GM19463 (cell line): ENCODE data around the gene AGBL2.
"Not testable (repeated sequence)": the region's sequence is repeated elsewhere in the genome, so short reads cannot be mapped to it uniquely, and the experiment has no call there.

Source experiments
- ATAC-seq: cut with Tn5 transposase; IDR thresholded peaks from one replicate; pipeline ENCODE4 v1.9.1; 2021; ENCODE audit warnings: mild to moderate bottlenecking, moderate library complexity; ENCODE audit not compliant: unreplicated experiment

Gene AGBL2

DNA sequence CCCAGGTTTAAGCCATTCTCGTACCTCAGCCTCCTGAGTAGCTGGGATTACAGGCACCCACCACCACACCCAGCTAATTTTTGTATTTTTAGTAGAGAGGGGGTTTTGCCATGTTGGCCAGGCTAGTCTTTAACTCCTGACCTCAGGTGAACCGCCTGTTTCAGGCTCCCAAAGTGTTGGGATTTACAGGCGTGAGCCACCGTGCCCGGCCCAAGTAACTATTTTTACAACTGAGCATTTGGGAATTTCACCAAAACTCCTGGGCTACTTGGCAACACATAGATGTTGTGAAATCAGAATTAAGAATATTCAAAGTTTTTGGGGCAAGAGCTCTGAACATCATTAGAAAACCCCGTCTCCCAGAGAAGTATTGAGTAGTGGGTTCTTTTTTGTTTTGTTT, 74.7 kb downstream of the AGBL2 start:
- not testable (repeated sequence) for ATAC-seq

DNA sequence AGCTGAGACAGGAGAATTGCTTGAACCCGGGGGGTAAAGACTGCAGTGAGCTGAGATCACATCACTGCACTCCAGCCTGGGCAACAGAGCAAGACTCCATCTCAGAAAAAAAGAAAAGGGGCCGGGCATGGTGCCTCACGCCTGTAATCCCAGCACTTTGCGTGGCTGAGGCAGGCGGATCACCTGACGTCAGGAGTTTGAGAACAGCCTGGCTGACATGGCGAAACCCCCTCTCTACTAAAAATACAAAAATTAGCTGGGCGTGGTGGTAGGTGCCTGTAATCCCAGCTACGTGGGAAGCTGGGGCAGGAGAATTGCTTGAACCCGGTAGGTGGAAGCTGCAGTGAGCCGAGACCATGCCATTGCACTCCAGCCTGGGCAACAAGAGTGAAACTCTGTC, 78.8 kb downstream of the AGBL2 start:
- ATAC-seq, result not testable (repeated sequence)

DNA sequence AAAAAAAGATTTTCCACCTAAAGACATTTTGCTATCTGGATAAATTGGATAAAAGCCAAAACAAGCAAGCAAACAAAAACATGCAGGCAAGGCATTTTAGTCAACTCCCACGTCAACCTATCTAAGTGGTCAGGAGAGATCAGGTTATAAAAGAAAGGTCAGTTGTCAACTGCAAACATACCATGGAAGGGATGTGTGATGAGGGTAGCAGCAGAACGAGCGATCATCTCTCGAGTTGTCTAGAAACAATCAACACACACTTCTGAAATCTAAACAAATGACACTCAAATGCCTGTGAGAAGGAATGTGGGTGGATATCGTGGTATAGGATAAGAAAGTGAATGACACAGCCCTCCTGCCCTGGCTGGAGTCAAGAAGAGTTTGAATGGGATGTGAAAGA, 83.7 kb downstream of the AGBL2 start:
- ATAC-seq, result no peak

DNA sequence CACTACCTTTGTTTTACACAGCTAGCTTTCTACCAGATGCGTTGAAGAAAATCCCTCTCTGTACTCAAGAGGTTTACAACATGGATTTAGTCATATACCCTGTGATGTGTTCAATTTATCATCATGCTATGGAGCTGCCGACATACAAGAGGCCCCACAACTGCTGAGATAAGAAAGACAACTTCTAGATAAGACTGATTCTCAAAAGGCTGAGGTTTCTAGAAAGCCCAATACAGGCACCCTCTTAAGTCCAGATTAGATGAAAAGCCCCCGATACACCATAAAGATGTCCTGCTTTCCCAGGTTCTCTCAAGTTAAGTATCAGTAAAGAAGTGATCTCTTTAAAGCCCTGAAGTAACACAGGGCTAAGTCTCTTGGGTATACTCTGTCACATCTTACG, 87.1 kb downstream of the AGBL2 start:
- no peak for ATAC-seq

DNA sequence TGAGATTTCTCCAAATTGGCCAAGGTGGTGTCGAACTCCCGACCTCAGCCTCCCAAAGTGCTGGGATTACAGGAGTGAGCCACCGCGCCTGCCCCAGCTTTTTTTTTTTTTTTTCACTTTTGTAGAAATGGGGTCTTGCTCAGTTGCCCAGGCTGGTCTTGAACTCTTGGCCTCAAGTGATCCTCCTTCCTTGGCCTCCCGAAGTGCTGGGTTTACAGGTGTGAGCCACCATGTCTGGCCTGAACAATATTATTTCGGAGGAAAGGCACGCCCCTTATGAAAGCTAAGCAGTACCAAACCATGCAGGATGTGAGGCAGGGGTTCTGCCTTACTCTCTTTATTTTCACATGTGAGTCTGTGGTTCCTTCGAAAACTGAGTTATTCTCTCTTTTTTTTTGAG, 88.9 kb downstream of the AGBL2 start:
- no peak for ATAC-seq

DNA sequence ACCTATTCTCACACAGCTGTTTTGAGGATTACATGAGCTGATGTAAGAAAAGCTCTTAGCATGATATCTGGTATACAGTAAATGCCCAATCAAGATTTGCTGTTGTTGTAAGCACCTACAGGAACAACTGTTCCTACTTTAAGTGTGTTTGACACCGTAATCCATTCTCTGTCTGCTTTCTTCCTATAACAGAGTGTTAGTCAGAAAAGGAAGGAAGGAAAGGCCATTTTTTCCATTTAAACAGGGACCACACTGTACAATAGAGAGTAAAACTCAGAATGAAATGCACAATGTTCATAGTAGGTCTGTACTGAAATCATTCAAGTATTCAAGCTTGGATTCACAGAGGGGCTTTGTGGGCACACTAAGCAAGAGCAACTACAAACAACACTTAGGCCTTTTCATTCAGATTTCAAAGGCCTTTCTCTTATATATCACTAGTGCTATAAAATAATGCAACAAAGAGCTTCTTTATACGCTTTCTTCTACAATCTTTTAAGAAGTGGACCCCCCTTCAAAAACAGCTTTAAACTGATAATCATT, 94.3 kb downstream of the AGBL2 start:
- no peak for ATAC-seq

DNA sequence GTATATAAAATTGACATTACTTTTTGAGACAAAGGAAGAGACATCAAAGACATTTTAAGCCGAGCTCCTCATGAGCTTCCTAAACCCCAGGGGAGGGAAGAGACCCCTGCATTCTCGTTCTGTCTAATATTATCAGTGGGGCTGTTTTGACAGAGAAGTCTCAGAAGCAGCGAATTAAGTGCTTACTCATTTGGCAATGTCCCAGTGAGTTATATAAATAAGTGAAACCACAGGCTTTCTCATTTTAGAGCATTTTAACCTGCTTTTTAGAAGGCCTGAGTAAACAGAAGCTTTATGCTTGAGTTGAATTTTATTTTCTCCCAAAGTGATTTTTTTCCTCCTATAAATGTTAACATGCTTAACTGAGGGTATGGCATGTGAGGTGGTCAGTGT, 97.8 kb downstream of the AGBL2 start:
- no peak for ATAC-seq

DNA sequence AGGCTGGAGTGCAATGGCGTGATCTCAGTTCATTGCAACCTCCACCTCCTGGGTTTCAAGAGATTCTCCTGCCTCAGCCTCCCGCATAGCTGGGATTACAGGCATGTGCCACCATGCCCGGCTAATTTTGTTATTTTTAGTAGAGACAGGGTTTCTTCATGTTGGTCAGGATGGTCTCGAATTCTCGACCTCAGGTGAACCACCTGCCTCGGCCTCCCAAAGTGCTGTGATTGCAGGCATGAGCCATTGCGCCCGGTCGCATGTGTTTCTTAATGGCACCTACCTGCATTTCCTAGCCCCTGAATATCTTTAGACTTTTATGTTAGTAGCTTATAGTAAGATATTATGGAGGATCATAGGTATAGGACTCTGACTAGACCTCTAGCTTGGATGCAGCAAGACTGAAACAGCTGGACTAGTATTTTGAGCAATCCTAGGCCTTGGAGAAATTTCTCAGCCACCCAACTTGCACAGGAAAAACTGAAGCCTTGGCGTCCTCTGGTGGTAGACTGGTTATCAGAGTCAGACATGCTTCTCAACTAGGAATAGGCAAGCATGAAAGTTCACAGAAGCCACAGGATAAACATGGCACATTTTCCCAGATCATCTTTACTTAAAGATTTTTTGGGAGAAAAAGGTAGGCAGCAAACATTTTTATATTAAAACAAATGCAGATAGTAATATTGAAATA, 98.3 kb downstream of the AGBL2 start:
- no peak for ATAC-seq

DNA sequence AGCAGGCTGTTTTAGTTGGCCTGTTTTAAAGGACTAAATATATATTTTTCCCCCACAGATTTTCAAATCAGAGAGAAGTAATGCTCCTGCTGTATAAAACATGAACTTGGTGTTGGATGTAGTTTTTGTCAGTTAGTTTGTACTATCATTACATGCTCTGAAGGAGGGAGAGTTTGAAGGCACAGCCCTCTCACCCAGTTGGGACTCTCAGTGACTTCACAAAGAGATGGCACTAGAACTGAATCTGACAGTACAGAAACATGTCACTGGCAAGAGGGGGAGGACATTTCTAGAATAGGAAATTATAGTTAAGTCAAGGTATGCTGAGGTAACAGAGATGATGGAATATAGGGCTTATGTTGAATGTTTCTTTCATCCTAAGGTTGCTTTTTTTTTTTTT, 99.9 kb downstream of the AGBL2 start:
- no peak for ATAC-seq

DNA sequence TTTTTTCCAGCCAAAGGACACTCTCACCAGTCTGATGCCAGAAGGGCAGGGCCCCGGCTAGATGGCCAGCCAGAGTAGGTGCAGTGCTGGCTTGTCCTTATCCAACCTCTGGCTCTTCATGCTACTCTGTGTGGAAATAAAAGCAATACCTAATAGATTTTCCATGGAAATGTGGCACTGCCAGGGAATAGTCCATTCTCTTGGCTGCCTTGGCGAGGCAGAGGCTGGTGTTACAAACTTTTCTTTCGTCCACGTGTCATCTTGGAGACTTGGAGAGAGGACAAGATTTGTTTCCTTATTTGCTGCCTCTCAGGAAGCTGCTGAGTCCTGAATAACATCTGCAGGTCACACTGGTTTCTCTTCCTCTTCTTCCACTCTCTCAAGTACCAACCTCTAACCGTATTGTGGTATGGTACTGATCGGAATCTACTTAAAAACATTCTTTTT, 103.8 kb downstream of the AGBL2 start:
- ATAC-seq, result peak; percentile 85

DNA sequence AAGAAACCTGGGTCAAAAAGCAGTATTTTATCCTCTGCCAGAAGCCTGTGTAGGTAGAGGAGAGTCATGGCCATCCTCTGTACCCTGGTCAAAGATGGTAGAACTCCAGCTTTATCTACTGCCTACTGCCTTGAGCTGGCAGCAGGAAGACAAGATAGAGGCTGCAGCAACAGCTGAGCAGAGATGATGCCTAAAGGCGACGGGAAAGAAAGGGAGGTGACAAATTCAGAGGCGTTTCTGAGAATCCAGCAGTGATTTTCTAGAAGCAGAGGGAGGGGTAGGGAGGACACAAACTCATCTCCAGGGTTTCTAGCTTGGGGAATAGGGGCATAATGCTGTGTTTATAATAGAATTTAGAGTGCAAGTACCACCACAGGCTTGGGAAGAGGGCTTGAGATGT, 105.5 kb downstream of the AGBL2 start:
- ATAC-seq, result no peak
